ENCODE measurements around the gene DUSP3. TPM values are rescaled to one million over a fixed set of nuclear protein-coding genes. Genes with fewer than 3 reads are reported as not detected.

The DUSP3 gene
- total and polyA plus RNA-seq, 4 experiments from 2014 or later, result 5.8 to 13.1 (median 9.1) TPM

- no peaks in the 10 kb centered on the region for H3K4me1 Mint-ChIP-seq
- no peaks in the 10 kb centered on the region for H3K36me3 Mint-ChIP-seq
- ChIA-PET POLR2A (ENCODE audit: partially characterized antibody) (no interaction called here), CTCF (ENCODE audit: partially characterized antibody) (no interaction called here)
- no peaks in the 10 kb centered on the region for H3K36me3 ChIP-seq (ENCODE audit: insufficient read depth, low read length)
- H3K27ac Mint-ChIP-seq, result no peak overlapping the region
- intact Hi-C loops (cut with micrococcal nuclease), result no loop called here
- H3K4me3 ChIP-seq (ENCODE audit: low read length in 2 of 2), result no peak overlapping the region
- H3K4me1 ChIP-seq (ENCODE audit: insufficient read depth, low read length), result no peaks in the 10 kb centered on the region
- H3K27ac ChIP-seq (ENCODE audit: low read depth, low read length), result no peak overlapping the region
- DNase-seq, result no peak
- no peak overlapping the region for H3K4me3 Mint-ChIP-seq
- H3K27me3 ChIP-seq (ENCODE audit: insufficient read depth, low read length), result no peaks in the 10 kb centered on the region
- H3K9me3 ChIP-seq (ENCODE audit: control insufficient read depth in 1 of 2, low read length in 2 of 2), result no peaks in the 10 kb centered on the region
- peaks cover 2% of the 10 kb centered on the region in 2 donors for H3K27me3 Mint-ChIP-seq
- H3K9me3 Mint-ChIP-seq, result no peaks in the 10 kb centered on the region
These were observed 32.0 kb upstream of the DUSP3 start for GRCh38 chr17:43810823-43811222.

GRCh38 chr17:43810226-43810715, 31.5 kb upstream of the DUSP3 start:
- H3K4me3 Mint-ChIP-seq, result no peak overlapping the region
- Histone ChIP-seq H3K4me3 (ENCODE audit: low read length in 2 of 2) (no peak overlapping the region), H3K4me1 (ENCODE audit: insufficient read depth, low read length) (no peaks in the 10 kb centered on the region), H3K27me3 (ENCODE audit: insufficient read depth, low read length) (no peaks in the 10 kb centered on the region), H3K27ac (ENCODE audit: low read depth, low read length) (no peak overlapping the region), H3K36me3 (ENCODE audit: insufficient read depth, low read length) (no peaks in the 10 kb centered on the region), H3K9me3 (ENCODE audit: control insufficient read depth in 1 of 2, low read length in 2 of 2) (no peaks in the 10 kb centered on the region)
- DNase-seq, result no peak
- H3K4me1 Mint-ChIP-seq, result no peaks in the 10 kb centered on the region
- POLR2A ChIA-PET (ENCODE audit: partially characterized antibody), result no interaction called here
- intact Hi-C loops (cut with micrococcal nuclease), result no loop called here
- no peak overlapping the region for H3K27ac Mint-ChIP-seq
- no peaks in the 10 kb centered on the region for H3K9me3 Mint-ChIP-seq
- H3K36me3 Mint-ChIP-seq, result no peaks in the 10 kb centered on the region
- CTCF ChIA-PET (ENCODE audit: partially characterized antibody), result no interaction called here
- H3K27me3 Mint-ChIP-seq, result peaks cover 2 to 7% of the 10 kb centered on the region in 2 donors

- Mint-ChIP-seq H3K4me1 (no peaks in the 10 kb centered on the region), H3K36me3 (no peaks in the 10 kb centered on the region), H3K4me3 (no peak overlapping the region), H3K9me3 (no peaks in the 10 kb centered on the region), H3K27me3 (peaks cover 5 to 9% of the 10 kb centered on the region in 2 donors), H3K27ac (no peak overlapping the region)
- POLR2A ChIA-PET (ENCODE audit: partially characterized antibody), result no interaction called here
- intact Hi-C loops (cut with micrococcal nuclease), result no loop called here
- H3K4me1 ChIP-seq (ENCODE audit: insufficient read depth, low read length), result no peaks in the 10 kb centered on the region
- no peaks in the 10 kb centered on the region for H3K36me3 ChIP-seq (ENCODE audit: insufficient read depth, low read length)
- CTCF ChIA-PET (ENCODE audit: partially characterized antibody), result interaction anchor here (1.2 kb wide), 1 partner anchor 9 kb away, joined by 3 read pairs; no protein-coding TSS in a partner anchor
- H3K27me3 ChIP-seq (ENCODE audit: insufficient read depth, low read length), result no peaks in the 10 kb centered on the region
- no peak overlapping the region for H3K27ac ChIP-seq (ENCODE audit: low read depth, low read length)
- H3K4me3 ChIP-seq (ENCODE audit: low read length in 2 of 2), result no peak overlapping the region
- no peak for DNase-seq
- no peaks in the 10 kb centered on the region for H3K9me3 ChIP-seq (ENCODE audit: control insufficient read depth in 1 of 2, low read length in 2 of 2)
These were observed 30.3 kb upstream of the DUSP3 start for GRCh38 chr17:43809121-43809520.

GRCh38 chr17:43808076-43808475, 29.3 kb upstream of the DUSP3 start:
- Mint-ChIP-seq H3K27me3 (peaks cover 10 to 14% of the 10 kb centered on the region in 2 donors), H3K4me3 (no peak overlapping the region), H3K9me3 (no peaks in the 10 kb centered on the region), H3K4me1 (no peaks in the 10 kb centered on the region), H3K27ac (no peak overlapping the region), H3K36me3 (no peaks in the 10 kb centered on the region)
- Histone ChIP-seq H3K4me1 (ENCODE audit: insufficient read depth, low read length) (no peaks in the 10 kb centered on the region), H3K27me3 (ENCODE audit: insufficient read depth, low read length) (no peaks in the 10 kb centered on the region), H3K9me3 (ENCODE audit: control insufficient read depth in 1 of 2, low read length in 2 of 2) (no peaks in the 10 kb centered on the region), H3K36me3 (ENCODE audit: insufficient read depth, low read length) (no peaks in the 10 kb centered on the region), H3K27ac (ENCODE audit: low read depth, low read length) (no peak overlapping the region), H3K4me3 (ENCODE audit: low read length in 2 of 2) (no peak overlapping the region)
- POLR2A ChIA-PET (ENCODE audit: partially characterized antibody), result no interaction called here
- CTCF ChIA-PET (ENCODE audit: partially characterized antibody), result interaction anchor here (1.2 kb wide), 1 partner anchor 10 kb away, joined by 3 read pairs; no protein-coding TSS in a partner anchor
- DNase-seq, result no peak
- intact Hi-C loops (cut with micrococcal nuclease), result no loop called here

- Mint-ChIP-seq H3K4me3 (no peak overlapping the region), H3K9me3 (no peaks in the 10 kb centered on the region), H3K4me1 (no peaks in the 10 kb centered on the region), H3K27me3 (peaks cover 12 to 22% of the 10 kb centered on the region in 2 donors), H3K36me3 (no peaks in the 10 kb centered on the region), H3K27ac (no peak overlapping the region)
- DNase-seq, result no peak
- Histone ChIP-seq H3K27ac (ENCODE audit: low read depth, low read length) (no peak overlapping the region), H3K36me3 (ENCODE audit: insufficient read depth, low read length) (no peaks in the 10 kb centered on the region), H3K27me3 (ENCODE audit: insufficient read depth, low read length) (no peaks in the 10 kb centered on the region), H3K9me3 (ENCODE audit: control insufficient read depth in 1 of 2, low read length in 2 of 2) (no peaks in the 10 kb centered on the region), H3K4me3 (ENCODE audit: low read length in 2 of 2) (no peak overlapping the region), H3K4me1 (ENCODE audit: insufficient read depth, low read length) (no peaks in the 10 kb centered on the region)
- POLR2A ChIA-PET (ENCODE audit: partially characterized antibody), result no interaction called here
- CTCF ChIA-PET (ENCODE audit: partially characterized antibody), result interaction anchor here (0.6 kb wide), 1 partner anchor 105 kb away, joined by 3 read pairs; no protein-coding TSS in a partner anchor
- intact Hi-C loops (cut with micrococcal nuclease), result no loop called here
These were observed 26.3 kb upstream of the DUSP3 start for GRCh38 chr17:43805117-43805516.

- intact Hi-C loops (cut with micrococcal nuclease), result no loop called here
- no peaks in the 10 kb centered on the region for H3K4me1 Mint-ChIP-seq
- H3K27me3 ChIP-seq (ENCODE audit: insufficient read depth, low read length), result no peaks in the 10 kb centered on the region
- no peaks in the 10 kb centered on the region for H3K36me3 Mint-ChIP-seq
- no peak overlapping the region for H3K4me3 ChIP-seq (ENCODE audit: low read length in 2 of 2)
- no peaks in the 10 kb centered on the region for H3K9me3 ChIP-seq (ENCODE audit: control insufficient read depth in 1 of 2, low read length in 2 of 2)
- DNase-seq, result no peak
- H3K36me3 ChIP-seq (ENCODE audit: insufficient read depth, low read length), result no peaks in the 10 kb centered on the region
- POLR2A ChIA-PET (ENCODE audit: partially characterized antibody), result no interaction called here
- CTCF ChIA-PET (ENCODE audit: partially characterized antibody), result no interaction called here
- peaks cover 15 to 22% of the 10 kb centered on the region in 2 donors for H3K27me3 Mint-ChIP-seq
- H3K27ac ChIP-seq (ENCODE audit: low read depth, low read length), result no peak overlapping the region
- no peaks in the 10 kb centered on the region for H3K9me3 Mint-ChIP-seq
- peak overlapping the region in 1 of 7 donors; percentile 12 for H3K27ac Mint-ChIP-seq
- H3K4me1 ChIP-seq (ENCODE audit: insufficient read depth, low read length), result no peaks in the 10 kb centered on the region
- H3K4me3 Mint-ChIP-seq, result no peak overlapping the region
These were observed 25.0 kb upstream of the DUSP3 start for GRCh38 chr17:43803758-43804157.

GRCh38 chr17:43801844-43802243, 23.1 kb upstream of the DUSP3 start:
- Mint-ChIP-seq H3K4me1 (no peaks in the 10 kb centered on the region), H3K4me3 (no peak overlapping the region), H3K36me3 (no peaks in the 10 kb centered on the region), H3K27ac (peak overlapping the region in 1 of 7 donors; percentile 31), H3K27me3 (peaks cover 20 to 26% of the 10 kb centered on the region in 2 donors), H3K9me3 (no peaks in the 10 kb centered on the region)
- Histone ChIP-seq H3K36me3 (ENCODE audit: insufficient read depth, low read length) (no peaks in the 10 kb centered on the region), H3K4me1 (ENCODE audit: insufficient read depth, low read length) (no peaks in the 10 kb centered on the region), H3K27ac (ENCODE audit: low read depth, low read length) (no peak overlapping the region), H3K9me3 (ENCODE audit: control insufficient read depth in 1 of 2, low read length in 2 of 2) (no peaks in the 10 kb centered on the region), H3K27me3 (ENCODE audit: insufficient read depth, low read length) (no peaks in the 10 kb centered on the region), H3K4me3 (ENCODE audit: low read length in 2 of 2) (no peak overlapping the region)
- POLR2A ChIA-PET (ENCODE audit: partially characterized antibody), result no interaction called here
- no peak for DNase-seq
- CTCF ChIA-PET (ENCODE audit: partially characterized antibody), result no interaction called here
- intact Hi-C loops (cut with micrococcal nuclease), result no loop called here

DNA sequence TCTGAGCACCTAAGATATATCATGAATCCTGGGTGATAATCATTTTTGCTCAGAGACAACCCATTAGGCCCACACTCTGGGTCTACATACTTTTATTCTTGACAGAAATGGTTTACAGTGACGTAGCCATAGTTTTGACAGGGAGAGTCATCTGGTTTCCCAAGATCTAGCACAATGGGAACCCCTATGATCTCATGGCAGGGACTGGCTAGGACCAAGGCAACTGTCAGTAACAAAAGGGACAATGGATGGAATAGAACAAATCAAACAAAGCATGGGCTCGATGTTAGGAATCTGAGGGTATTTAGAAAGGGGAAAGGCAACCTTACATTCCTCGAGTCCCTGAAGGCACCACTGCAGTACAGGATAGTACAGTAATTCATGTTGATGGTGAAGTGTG, 22.0 kb upstream of the DUSP3 start:
- POLR2A ChIA-PET (ENCODE audit: partially characterized antibody), result no interaction called here

More for the DNA sequence above, 22.0 kb upstream of the DUSP3 start:
- H3K4me3 ChIP-seq (ENCODE audit: low read length in 2 of 2), result no peak overlapping the region
- no peaks in the 10 kb centered on the region for H3K36me3 ChIP-seq (ENCODE audit: insufficient read depth, low read length)
- Mint-ChIP-seq H3K9me3 (no peaks in the 10 kb centered on the region), H3K4me1 (no peaks in the 10 kb centered on the region), H3K27me3 (peaks cover 21 to 25% of the 10 kb centered on the region in 2 donors), H3K27ac (no peak overlapping the region), H3K4me3 (no peak overlapping the region), H3K36me3 (no peaks in the 10 kb centered on the region)
- intact Hi-C loops (cut with micrococcal nuclease), result no loop called here
- no peaks in the 10 kb centered on the region for H3K27me3 ChIP-seq (ENCODE audit: insufficient read depth, low read length)
- CTCF ChIA-PET (ENCODE audit: partially characterized antibody), result no interaction called here
- no peak overlapping the region for H3K27ac ChIP-seq (ENCODE audit: low read depth, low read length)
- DNase-seq, result no peak
- H3K4me1 ChIP-seq (ENCODE audit: insufficient read depth, low read length), result no peaks in the 10 kb centered on the region
- no peaks in the 10 kb centered on the region for H3K9me3 ChIP-seq (ENCODE audit: control insufficient read depth in 1 of 2, low read length in 2 of 2)
